ENCODE data around the gene SNRPB2. TPM values are rescaled to one million over a fixed set of nuclear protein-coding genes. Genes with fewer than 3 reads are reported as not detected.

Gene SNRPB2
- total RNA-seq, result 32.3 and 45.7 TPM in 2 replicates

DNA sequence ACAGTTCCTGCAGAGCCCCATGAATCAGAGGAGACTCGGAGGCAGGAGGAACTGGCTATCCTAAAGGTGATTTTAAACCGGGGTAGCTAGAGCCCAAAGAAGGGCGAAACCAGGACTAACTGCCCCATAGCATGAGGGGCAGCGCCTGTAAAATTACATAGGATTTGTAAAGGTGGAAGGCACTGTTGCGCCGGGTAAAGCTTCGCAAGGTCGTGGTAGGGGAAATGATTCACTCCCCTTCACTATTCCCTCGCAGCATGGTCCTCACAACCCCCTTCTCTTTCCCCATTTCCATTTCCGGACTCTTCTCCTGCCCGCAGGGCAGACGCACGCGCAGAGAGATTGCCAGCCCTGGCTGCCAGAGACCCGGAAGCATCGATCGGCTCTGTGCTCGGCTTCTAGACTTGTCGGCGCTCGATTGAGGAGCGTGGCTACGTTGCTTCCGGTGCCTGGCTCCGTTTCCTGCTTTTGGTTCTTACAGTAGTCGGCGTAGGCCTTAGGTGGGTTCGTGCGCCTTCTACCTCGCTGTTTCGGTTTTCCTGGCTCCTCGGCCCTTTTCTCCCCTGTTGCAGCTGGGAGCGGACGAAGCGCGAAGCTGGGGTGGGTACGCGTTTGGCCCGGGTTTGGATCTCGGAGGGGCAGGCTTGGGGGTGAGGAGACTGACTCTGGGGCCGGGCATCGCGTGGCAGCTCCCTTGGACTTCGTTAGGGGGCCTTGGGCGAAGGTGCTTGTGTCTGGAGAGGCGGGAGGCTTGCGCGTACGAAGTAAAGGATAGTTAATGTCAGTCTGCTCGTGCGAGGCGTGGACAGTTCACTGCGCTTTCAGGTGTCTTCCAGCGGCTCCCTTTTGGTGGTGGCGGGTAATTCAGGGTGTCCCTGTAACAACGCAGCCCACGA is at the start of gene SNRPB2:
Gene SNRPB2 (plus strand): TSS at position 462 of the 896 bp plus-strand sequence. CDS start 1,677 bp downstream, outside the sequence.

DNA sequence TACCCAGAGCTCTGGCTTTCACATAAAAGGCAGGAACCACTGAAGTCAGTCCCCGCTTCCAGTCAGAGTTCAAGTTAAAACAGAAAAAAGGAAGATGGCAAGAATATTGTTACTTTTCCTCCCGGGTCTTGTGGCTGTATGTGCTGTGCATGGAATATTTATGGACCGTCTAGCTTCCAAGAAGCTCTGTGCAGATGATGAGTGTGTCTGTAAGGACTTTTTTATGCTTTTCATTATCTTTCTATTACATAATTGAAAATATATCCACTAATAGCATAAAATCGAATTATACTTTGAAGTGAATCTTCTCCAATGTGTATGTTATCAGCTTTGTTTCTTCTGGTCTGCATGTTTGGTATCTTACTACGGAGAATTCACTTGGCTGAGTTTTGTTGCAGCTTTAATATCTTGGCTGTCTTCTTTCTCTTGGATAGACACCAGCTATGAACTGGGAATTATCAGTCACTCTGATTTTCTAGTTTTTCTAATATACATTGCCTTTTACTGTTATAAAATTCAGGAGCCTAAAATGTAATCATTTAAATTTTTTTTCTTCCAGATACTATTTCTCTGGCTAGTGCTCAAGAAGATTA is 18.6 kb downstream of the SNRPB2 start, which contains the start of gene OTOR:
Gene OTOR (plus strand): TSS at position 51 of the 593 bp plus-strand sequence. CDS start 44 bp downstream, at position 95.

Other genes starting within 250 kb of the SNRPB2 start
- 13.8 and 17.0 TPM in 2 replicates for gene KIF16B, start 156.6 kb upstream of the SNRPB2 start, total RNA-seq
- gene OTOR, start 18.3 kb downstream of the SNRPB2 start, total RNA-seq, result not detected in 2 replicates

All from bronchial smooth muscle cell (primary cell).